B cell (primary cell): ENCODE results near the gene GSTM3.

Experiments used
- EZH2 ChIP-seq: IDR thresholded peaks from 2 replicates; pipeline ENCODE4 v1.6.1; 2012; ENCODE audit warnings: borderline replicate concordance, low read depth, mild to moderate bottlenecking, moderate library complexity, low read length; ENCODE audit not compliant: insufficient read depth, poor library complexity, severe bottlenecking
- TF ChIP-seq, protein P1 (sequence below): fragments of 200-600 bp; IDR thresholded peaks from one replicate; pipeline ENCODE4 v1.8.0; 2022; ENCODE audit warnings: antibody characterized with exemption, mild to moderate bottlenecking

DNA sequence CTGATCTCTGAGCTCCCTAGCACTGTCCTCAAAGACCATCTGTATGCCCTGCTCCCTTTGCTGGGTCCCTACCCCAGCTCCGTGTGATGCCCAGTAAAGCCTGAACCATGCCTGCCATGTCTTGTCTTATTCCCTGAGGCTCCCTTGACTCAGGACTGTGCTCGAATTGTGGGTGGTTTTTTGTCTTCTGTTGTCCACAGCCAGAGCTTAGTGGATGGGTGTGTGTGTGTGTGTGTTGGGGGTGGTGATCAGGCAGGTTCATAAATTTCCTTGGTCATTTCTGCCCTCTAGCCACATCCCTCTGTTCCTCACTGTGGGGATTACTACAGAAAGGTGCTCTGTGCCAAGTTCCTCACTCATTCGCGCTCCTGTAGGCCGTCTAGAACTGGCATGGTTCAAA, 23.1 kb downstream of the GSTM3 start:
- TF ChIP-seq, protein P1, sequence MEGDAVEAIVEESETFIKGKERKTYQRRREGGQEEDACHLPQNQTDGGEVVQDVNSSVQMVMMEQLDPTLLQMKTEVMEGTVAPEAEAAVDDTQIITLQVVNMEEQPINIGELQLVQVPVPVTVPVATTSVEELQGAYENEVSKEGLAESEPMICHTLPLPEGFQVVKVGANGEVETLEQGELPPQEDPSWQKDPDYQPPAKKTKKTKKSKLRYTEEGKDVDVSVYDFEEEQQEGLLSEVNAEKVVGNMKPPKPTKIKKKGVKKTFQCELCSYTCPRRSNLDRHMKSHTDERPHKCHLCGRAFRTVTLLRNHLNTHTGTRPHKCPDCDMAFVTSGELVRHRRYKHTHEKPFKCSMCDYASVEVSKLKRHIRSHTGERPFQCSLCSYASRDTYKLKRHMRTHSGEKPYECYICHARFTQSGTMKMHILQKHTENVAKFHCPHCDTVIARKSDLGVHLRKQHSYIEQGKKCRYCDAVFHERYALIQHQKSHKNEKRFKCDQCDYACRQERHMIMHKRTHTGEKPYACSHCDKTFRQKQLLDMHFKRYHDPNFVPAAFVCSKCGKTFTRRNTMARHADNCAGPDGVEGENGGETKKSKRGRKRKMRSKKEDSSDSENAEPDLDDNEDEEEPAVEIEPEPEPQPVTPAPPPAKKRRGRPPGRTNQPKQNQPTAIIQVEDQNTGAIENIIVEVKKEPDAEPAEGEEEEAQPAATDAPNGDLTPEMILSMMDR = no peak
- no peak for TF ChIP-seq EZH2
